Activated CD8-positive, alpha-beta T cell treated with anti-CD3 and anti-CD28 coated beads for 36 hours (primary cell): ENCODE data around the gene NTRK2. TPM values are rescaled to one million over a fixed set of nuclear protein-coding genes. Genes with fewer than 3 reads are reported as not detected.

Source experiments
- ATAC-seq: fragments of 200-7000 bp; cut with Tn5 transposase; one replicate; pipeline ENCODE4 v1.10.0; 2021; ENCODE audit warnings: mild to moderate bottlenecking, moderate library complexity
- CTCF ChIA-PET: fragments of 350-600 bp; sonication (Branson Sonifier 250); formaldehyde crosslinking; loops from one replicate; lab custom pipeline; 2021; ENCODE audit warnings: antibody characterized with exemption; lab: Charles Lee
- POLR2A ChIA-PET: fragments of 350-600 bp; sonication (Branson Sonifier 250); formaldehyde crosslinking; loops from one replicate; lab custom pipeline; 2021; ENCODE audit warnings: antibody characterized with exemption; lab: Charles Lee
- DNase-seq: peaks from one replicate; pipeline ENCODE4 v3.0.0-alpha.2; 2020
- H3K27ac Mint-ChIP-seq: one replicate; pipeline ENCODE4 v1.8.0; 2021; ENCODE audit warnings: mild to moderate bottlenecking, mixed read lengths
- H3K27me3 Mint-ChIP-seq: one replicate; pipeline ENCODE4 v1.8.0; 2021; ENCODE audit warnings: mixed read lengths
- H3K36me3 Mint-ChIP-seq: one replicate; pipeline ENCODE4 v1.8.0; 2021; ENCODE audit warnings: low read depth, mixed read lengths
- H3K4me1 Mint-ChIP-seq: one replicate; pipeline ENCODE4 v1.8.0; 2021; ENCODE audit warnings: low read depth, mixed read lengths
- H3K4me3 Mint-ChIP-seq: one replicate; pipeline ENCODE4 v1.8.0; 2021; ENCODE audit warnings: mild to moderate bottlenecking, moderate library complexity, mixed read lengths
- H3K9me3 Mint-ChIP-seq: one replicate; pipeline ENCODE4 v1.8.0; 2021; ENCODE audit warnings: mixed read lengths
- intact Hi-C: fragments of 100-400 bp; cut with micrococcal nuclease; formaldehyde crosslinking; loops from one replicate; pipeline ENCODE4 v1.10.0; 2022
- total RNA-seq, 2 experiments: library from RNA; stranded (reverse); gene quantifications; one replicate each; pipeline ENCODE4 v1.2.3, GENCODE V29; 2021
- TF ChIP-seq, protein P1 (sequence below): fragments of 200-600 bp; IDR thresholded peaks from one replicate; pipeline ENCODE4 v1.8.0; 2022; ENCODE audit warnings: antibody characterized with exemption, mild to moderate bottlenecking

Gene NTRK2
- total RNA-seq = under 1 TPM; 0.07 to 0.09 TPM

DNA sequence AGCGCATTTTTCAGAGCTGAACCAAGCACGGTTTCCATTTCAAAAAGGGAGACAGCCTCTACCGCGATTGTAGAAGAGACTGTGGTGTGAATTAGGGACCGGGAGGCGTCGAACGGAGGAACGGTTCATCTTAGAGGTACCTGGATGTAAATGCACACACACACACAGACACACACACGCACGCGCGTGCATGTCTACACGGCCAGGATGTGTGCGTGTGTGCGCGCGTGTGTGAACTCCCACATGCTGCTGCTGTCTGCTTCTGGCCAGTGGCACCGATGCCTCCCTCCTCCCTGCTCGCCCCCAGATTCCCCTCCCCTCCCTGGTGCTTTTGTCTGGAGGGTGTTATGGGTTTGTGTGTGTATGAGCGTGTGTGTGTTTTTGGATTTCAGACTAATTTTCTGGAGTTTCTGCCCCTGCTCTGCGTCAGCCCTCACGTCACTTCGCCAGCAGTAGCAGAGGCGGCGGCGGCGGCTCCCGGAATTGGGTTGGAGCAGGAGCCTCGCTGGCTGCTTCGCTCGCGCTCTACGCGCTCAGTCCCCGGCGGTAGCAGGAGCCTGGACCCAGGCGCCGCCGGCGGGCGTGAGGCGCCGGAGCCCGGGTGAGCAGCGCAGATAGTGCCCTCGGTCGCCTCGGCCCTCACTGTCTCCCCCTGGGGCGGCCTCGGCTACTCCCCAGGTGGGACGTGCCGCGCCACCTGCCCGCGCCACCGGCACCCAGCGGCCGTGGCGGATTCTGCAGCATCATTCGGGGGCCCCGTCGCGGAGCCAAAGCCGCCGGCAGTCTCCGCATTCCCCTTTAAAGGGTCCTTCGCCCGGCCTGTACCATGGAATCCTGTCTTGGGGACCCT, at the start of gene NTRK2:
Gene NTRK2, plus strand, starts transcription at position 442 of the 850 bp plus-strand sequence. CDS start 1,020 bp downstream, outside the sequence.
- Mint-ChIP-seq H3K4me1 (peaks cover 13% of the 10 kb centered on the region), H3K4me3 (peak within 1 kb of the TSS; percentile 46), H3K36me3 (no peaks in the 10 kb centered on the region), H3K9me3 (no peaks in the 10 kb centered on the region), H3K27me3 (peaks cover 50% of the 10 kb centered on the region), H3K27ac (no peak within 1 kb of the TSS)
- intact Hi-C loops = no loop called here
- CTCF ChIA-PET = interaction anchor here (0.8 to 1.1 kb wide), 2 partner anchors 26 to 112 kb away, joined by 3 read pairs; no protein-coding TSS in a partner anchor
- ATAC-seq (no peak), DNase-seq (peak; percentile 11)
- TF ChIP-seq, protein P1, sequence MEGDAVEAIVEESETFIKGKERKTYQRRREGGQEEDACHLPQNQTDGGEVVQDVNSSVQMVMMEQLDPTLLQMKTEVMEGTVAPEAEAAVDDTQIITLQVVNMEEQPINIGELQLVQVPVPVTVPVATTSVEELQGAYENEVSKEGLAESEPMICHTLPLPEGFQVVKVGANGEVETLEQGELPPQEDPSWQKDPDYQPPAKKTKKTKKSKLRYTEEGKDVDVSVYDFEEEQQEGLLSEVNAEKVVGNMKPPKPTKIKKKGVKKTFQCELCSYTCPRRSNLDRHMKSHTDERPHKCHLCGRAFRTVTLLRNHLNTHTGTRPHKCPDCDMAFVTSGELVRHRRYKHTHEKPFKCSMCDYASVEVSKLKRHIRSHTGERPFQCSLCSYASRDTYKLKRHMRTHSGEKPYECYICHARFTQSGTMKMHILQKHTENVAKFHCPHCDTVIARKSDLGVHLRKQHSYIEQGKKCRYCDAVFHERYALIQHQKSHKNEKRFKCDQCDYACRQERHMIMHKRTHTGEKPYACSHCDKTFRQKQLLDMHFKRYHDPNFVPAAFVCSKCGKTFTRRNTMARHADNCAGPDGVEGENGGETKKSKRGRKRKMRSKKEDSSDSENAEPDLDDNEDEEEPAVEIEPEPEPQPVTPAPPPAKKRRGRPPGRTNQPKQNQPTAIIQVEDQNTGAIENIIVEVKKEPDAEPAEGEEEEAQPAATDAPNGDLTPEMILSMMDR = no peak
- POLR2A ChIA-PET = no interaction called here

DNA sequence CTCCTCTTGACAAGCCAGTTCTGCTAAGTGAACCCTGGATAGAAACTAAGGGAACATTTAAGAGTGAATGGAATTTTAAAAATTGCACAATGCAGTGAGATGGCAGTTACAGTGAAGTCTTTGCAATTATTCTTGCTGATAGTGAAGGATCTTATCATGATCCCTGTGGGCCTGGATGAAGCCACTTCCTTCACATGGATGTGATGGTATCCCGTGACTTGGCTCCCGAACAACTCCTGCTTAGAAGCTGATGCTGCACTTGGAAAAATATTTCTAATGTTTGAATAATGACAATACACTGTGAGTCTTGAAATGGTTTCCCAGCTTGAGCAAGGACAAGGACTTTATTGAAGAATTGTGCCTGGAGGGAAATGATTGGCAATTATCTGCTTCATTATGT, 49.2 kb upstream of the NTRK2 start:
- ATAC-seq (no peak), DNase-seq (no peak)
- Mint-ChIP-seq H3K4me1 (no peaks in the 10 kb centered on the region), H3K27me3 (peaks cover 2% of the 10 kb centered on the region), H3K9me3 (no peaks in the 10 kb centered on the region), H3K27ac (no peak overlapping the region), H3K4me3 (no peak overlapping the region), H3K36me3 (no peaks in the 10 kb centered on the region)
- intact Hi-C loops = no loop called here
- TF ChIP-seq, protein P1 = no peak
- ChIA-PET POLR2A (interaction anchor here (1.1 kb wide), 1 partner anchor 11 kb away, joined by 4 read pairs; no protein-coding TSS in a partner anchor), CTCF (no interaction called here)

DNA sequence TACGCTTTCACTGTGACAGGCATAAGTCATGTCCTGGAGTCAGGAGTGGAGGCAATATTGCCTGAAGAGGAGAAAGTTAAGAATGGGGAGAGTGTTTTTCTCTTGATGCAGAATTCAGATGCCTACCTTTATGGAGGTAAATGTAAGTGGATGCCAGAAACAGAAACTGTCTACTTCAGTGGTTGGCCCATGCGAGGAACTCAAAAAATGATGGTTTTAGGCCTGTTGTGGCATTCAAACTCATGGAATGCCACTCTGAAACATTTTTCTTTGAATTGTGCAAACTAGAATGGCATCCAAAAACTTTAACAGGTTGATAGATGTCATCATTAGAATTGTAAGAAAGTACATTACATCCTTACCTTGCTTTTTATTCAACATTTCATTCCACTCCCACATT, 47.7 kb upstream of the NTRK2 start:
- ATAC-seq (no peak), DNase-seq (no peak)
- Mint-ChIP-seq H3K36me3 (no peaks in the 10 kb centered on the region), H3K4me3 (no peak overlapping the region), H3K4me1 (no peaks in the 10 kb centered on the region), H3K27ac (no peak overlapping the region), H3K9me3 (no peaks in the 10 kb centered on the region), H3K27me3 (peaks cover 2% of the 10 kb centered on the region)
- TF ChIP-seq, protein P1 = no peak
- ChIA-PET CTCF (no interaction called here), POLR2A (no interaction called here)
- intact Hi-C loops = no loop called here

DNA sequence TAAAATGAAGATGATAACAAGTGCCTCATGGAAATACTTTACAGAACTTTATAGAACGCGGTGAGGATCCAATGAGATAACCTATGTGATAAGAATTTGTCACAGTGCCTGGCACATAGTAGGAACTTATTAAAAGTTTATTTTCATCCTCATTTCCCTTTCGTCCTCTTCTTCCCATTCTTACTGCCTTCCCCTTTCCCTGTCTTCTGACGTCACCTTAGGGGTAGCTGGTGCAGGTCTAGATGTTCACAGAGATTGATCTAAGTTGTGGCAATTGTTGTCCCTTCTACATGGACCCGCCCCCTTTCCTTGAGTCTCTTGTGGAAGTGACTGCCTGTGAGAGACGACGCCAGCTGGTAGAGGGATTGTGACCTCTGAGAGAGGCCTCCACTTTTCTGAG, 46.5 kb upstream of the NTRK2 start:
- H3K4me1 Mint-ChIP-seq = no peaks in the 10 kb centered on the region
- H3K27me3 Mint-ChIP-seq = peaks cover 2% of the 10 kb centered on the region
- no peak for ATAC-seq
- no peaks in the 10 kb centered on the region for H3K36me3 Mint-ChIP-seq
- POLR2A ChIA-PET = no interaction called here
- no peak for DNase-seq
- CTCF ChIA-PET = no interaction called here
- no peak overlapping the region for H3K4me3 Mint-ChIP-seq
- TF ChIP-seq, protein P1 = no peak
- H3K9me3 Mint-ChIP-seq = no peaks in the 10 kb centered on the region
- intact Hi-C loops = no loop called here
- no peak overlapping the region for H3K27ac Mint-ChIP-seq

GRCh38 chr9:84636436-84636835, 33.1 kb upstream of the NTRK2 start:
- DNase-seq = no peak
- ChIA-PET CTCF (no interaction called here), POLR2A (no interaction called here)
- Mint-ChIP-seq H3K4me3 (no peak overlapping the region), H3K4me1 (no peaks in the 10 kb centered on the region), H3K9me3 (peaks cover 5% of the 10 kb centered on the region), H3K27ac (no peak overlapping the region), H3K36me3 (no peaks in the 10 kb centered on the region), H3K27me3 (no peaks in the 10 kb centered on the region)
- TF ChIP-seq, protein P1 = no peak
- ATAC-seq = no peak
- intact Hi-C loops = no loop called here
